Transverse colon (tissue), 4 donors: ENCODE data around the gene ESYT3. TPM values are rescaled to one million over a fixed set of nuclear protein-coding genes. Genes with fewer than 3 reads are reported as not detected.

Experiments
- DNase-seq: peaks from one replicate; pipeline ENCODE4 v3.0.0-alpha.2; 2019
- H3K27ac ChIP-seq, 4 donors: fragments of 200-600 bp; sonication (generic); 2 replicates each; pipeline ENCODE4 v1.5.1; 2016 to 2018; ENCODE audit warnings: inconsistent platforms in 4 of 4
- H3K27me3 ChIP-seq: fragments of 200-600 bp; sonication (generic); 2 replicates; pipeline ENCODE4 v1.5.1; 2017; ENCODE audit warnings: inconsistent platforms
- H3K36me3 ChIP-seq, 4 donors: fragments of 200-600 bp; sonication (generic); 2 replicates each; pipeline ENCODE4 v1.5.1; 2017 to 2019; ENCODE audit warnings: inconsistent platforms in 4 of 4
- H3K4me1 ChIP-seq, 4 donors: fragments of 200-600 bp; sonication (generic); 2 replicates each; pipeline ENCODE4 v1.5.1; 2017 to 2020; ENCODE audit warnings: inconsistent platforms in 4 of 4
- H3K4me3 ChIP-seq, 4 donors: fragments of 200-600 bp; sonication (generic); 1 replicate in 1 of 4; 2 replicates in 3 of 4; pipeline versions ENCODE4 v1.5.1 to v1.6.1; 2017 to 2019; ENCODE audit warnings: inconsistent platforms in 4 of 4
- H3K9me3 ChIP-seq, 2 donors: fragments of 200-600 bp; sonication (generic); 2 replicates each; pipeline ENCODE4 v1.5.1; 2017 to 2019; ENCODE audit warnings: inconsistent platforms in 2 of 2
- EP300 ChIP-seq: sonication (generic); formaldehyde crosslinking; IDR thresholded peaks from one replicate; pipeline ENCODE4 v1.6.1; 2017; ENCODE audit warnings: antibody characterized with exemption, low read depth
- POLR2A ChIP-seq: fragments of 450-650 bp; IDR thresholded peaks from one replicate; pipeline ENCODE4 v1.6.1; 2016; ENCODE audit warnings: antibody characterized with exemption, mild to moderate bottlenecking, moderate library complexity
- POLR2AphosphoS5 ChIP-seq, 3 donors: sonication (generic); formaldehyde crosslinking; IDR thresholded peaks; one replicate each; pipeline ENCODE4 v1.6.1; 2016; ENCODE audit warnings: antibody characterized with exemption in 3 of 3
- WGBS, 2 donors: methylation state at CpG; one replicate each; pipeline ENCODE4 v1.1.5; 2018; ENCODE audit warnings: low coverage in 1 of 2; 5-methylcytosine and 5-hydroxymethylcytosine counted together
- in situ Hi-C, 4 donors: fragments of 200-750 bp; cut with MboI; loops; one replicate each; pipeline versions ENCODE4 v1.15.0 to v1.15.1; 2017; ENCODE audit warnings: low sequenced_read_pairs in 3 of 4, low pct_ligation_motif_present in 1 of 4, low pct_unique_long_range_greater_than_20kb in 1 of 4
- intact Hi-C: fragments of 100-400 bp; cut with DNase I; formaldehyde crosslinking; loops from one replicate; pipeline ENCODE4 v1.15.1; 2023; ENCODE audit warnings: low total_unique reads
- total RNA-seq, 4 donors: library from RNA; depleted of rRNA; stranded (reverse); fragments of >200 nt; gene quantifications; one replicate each; pipeline ENCODE4 v1.1.0, GENCODE V29; 2016
- TF ChIP-seq, protein P1 (sequence below), 5 experiments: fragments of 200-600 bp in 3 of 5; fragments of 450-650 bp in 2 of 5; sonication (generic) in 3 of 5; IDR thresholded peaks; 1 replicate in 2 of 5; 2 replicates in 3 of 5; pipeline ENCODE4 v1.5.1; 2016 to 2017; ENCODE audit warnings: antibody characterized with exemption in 5 of 5, inconsistent platforms in 3 of 5, mild to moderate bottlenecking in 2 of 5, moderate library complexity in 1 of 5

ESYT3 gene
- total RNA-seq, 4 donors from 2014 or later: 0.60 to 6.0 (median 2.8) TPM

DNA sequence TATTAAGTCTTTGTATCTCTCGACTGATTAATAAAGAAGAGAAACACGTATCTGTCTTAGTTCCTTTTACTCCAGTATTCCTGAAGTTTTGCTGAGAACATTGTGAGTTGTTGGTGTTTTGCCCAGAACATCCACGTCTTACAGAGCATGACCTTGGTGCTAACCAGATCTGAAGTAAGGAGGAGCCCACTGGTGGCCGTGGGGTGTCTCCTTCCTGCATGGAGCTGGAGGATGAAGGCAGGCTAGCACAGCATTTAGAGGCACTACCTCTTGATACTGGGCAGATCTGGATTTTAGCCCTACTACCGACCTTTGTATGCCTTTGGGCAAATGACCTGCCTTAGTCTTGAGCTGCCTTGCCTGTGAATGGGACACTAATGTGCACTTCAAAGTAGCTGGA, 28.9 kb upstream of the ESYT3 start:
- in situ Hi-C loops (loop anchor here in 2 of 4 donors (25.0 kb wide), 2 partner anchors 532 to 907 kb away; partner anchors contain the start of genes FOXL2 (in 1 of the 2) and FOXL2NB (in 1 of the 2)), intact Hi-C loops (no loop called here)
- no peak overlapping the region for H3K27ac ChIP-seq
- WGBS, 2 donors: 68 to 80% methylated on average over 5 of the region's 5 CpGs
- DNase-seq: no peak
- no peak for TF ChIP-seq POLR2AphosphoS5 (IDR thresholded peaks at IDR 0.05)
- TF ChIP-seq POLR2A: no peak
- no peak for TF ChIP-seq EP300
- TF ChIP-seq, protein P1, sequence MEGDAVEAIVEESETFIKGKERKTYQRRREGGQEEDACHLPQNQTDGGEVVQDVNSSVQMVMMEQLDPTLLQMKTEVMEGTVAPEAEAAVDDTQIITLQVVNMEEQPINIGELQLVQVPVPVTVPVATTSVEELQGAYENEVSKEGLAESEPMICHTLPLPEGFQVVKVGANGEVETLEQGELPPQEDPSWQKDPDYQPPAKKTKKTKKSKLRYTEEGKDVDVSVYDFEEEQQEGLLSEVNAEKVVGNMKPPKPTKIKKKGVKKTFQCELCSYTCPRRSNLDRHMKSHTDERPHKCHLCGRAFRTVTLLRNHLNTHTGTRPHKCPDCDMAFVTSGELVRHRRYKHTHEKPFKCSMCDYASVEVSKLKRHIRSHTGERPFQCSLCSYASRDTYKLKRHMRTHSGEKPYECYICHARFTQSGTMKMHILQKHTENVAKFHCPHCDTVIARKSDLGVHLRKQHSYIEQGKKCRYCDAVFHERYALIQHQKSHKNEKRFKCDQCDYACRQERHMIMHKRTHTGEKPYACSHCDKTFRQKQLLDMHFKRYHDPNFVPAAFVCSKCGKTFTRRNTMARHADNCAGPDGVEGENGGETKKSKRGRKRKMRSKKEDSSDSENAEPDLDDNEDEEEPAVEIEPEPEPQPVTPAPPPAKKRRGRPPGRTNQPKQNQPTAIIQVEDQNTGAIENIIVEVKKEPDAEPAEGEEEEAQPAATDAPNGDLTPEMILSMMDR (IDR thresholded peaks at IDR 0.05): no peak
- H3K36me3 ChIP-seq: no peaks in the 10 kb centered on the region
- H3K27me3 ChIP-seq: no peaks in the 10 kb centered on the region
- H3K4me3 ChIP-seq: no peak overlapping the region
- no peaks in the 10 kb centered on the region for H3K9me3 ChIP-seq
- no peaks in the 10 kb centered on the region for H3K4me1 ChIP-seq

DNA sequence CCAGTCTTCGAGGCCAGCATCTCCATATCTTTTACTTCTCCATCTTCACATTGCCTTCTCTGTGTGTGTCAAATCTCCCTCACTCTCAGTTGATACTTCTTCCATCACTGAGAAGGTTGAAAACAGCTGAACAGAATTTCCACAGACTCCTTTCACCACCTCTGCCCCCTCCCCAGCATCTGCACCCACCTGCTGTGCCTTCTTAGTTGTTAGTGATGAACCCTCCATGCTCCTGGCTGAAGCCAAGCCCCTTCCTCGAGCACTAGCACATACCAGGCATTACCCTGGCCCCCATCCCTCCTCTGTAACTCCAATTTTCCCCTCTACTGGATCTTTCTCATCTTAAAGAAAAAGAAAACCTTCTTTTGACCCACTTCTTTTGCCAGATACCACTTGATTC, 27.8 kb upstream of the ESYT3 start:
- DNase-seq: no peak
- Histone ChIP-seq H3K27me3 (no peaks in the 10 kb centered on the region), H3K4me3 (no peak overlapping the region), H3K9me3 (no peaks in the 10 kb centered on the region), H3K4me1 (no peaks in the 10 kb centered on the region), H3K36me3 (no peaks in the 10 kb centered on the region), H3K27ac (no peak overlapping the region)
- intact Hi-C loops: no loop called here
- in situ Hi-C loops: loop anchor here in 2 of 4 donors (25.0 kb wide), 2 partner anchors 531 to 906 kb away; partner anchors contain the start of genes FOXL2 (in 1 of the 2) and FOXL2NB (in 1 of the 2)
- 56 to 60% methylated on average over 1 to 2 of the region's 2 CpGs for WGBS, 2 donors
- TF ChIP-seq POLR2AphosphoS5 (IDR thresholded peaks at IDR 0.05) (no peak), EP300 (no peak)
- TF ChIP-seq, protein P1 (IDR thresholded peaks at IDR 0.05): no peak

DNA sequence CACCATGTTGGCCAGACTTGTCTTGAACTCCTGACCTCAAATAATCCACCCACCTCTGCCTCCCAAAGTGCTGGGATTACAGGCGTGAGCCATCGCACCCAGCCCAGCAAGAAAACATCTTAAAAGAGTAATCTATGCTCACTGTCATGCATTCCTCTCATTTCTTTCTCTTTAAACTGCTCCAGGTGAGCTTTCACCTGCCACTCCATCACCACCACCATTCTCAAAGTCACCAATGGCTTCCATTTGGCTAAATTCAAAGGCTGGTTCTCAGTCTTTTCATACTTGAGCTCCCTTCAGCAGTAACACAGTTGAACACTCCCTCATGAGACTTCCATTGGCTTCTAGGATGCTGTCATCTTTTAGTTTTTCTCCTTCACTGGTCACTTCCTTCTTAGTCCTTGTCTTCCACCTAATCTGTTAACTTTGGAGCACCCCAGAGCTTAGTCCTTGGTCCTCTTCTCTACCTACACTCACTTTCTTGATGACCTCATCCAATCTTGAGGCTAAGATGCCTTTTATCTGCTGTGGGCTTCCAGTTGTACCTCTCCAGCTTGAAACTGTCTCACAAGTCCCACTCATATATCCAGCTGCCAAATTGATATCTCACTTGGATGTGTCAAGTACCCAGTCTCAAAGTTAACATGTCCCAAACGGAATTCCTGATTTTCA, 27.0 kb upstream of the ESYT3 start:
- Histone ChIP-seq H3K4me1 (no peaks in the 10 kb centered on the region), H3K27ac (no peak overlapping the region), H3K9me3 (no peaks in the 10 kb centered on the region), H3K36me3 (no peaks in the 10 kb centered on the region), H3K4me3 (no peak overlapping the region), H3K27me3 (no peaks in the 10 kb centered on the region)
- in situ Hi-C loops (loop anchor here in 2 of 4 donors (25.0 kb wide), 2 partner anchors 530 to 905 kb away; partner anchors contain the start of genes FOXL2 (in 1 of the 2) and FOXL2NB (in 1 of the 2)), intact Hi-C loops (no loop called here)
- DNase-seq: no peak
- TF ChIP-seq EP300: no peak
- WGBS, 2 donors: 83 to 88% methylated on average over 3 of the region's 3 CpGs

DNA sequence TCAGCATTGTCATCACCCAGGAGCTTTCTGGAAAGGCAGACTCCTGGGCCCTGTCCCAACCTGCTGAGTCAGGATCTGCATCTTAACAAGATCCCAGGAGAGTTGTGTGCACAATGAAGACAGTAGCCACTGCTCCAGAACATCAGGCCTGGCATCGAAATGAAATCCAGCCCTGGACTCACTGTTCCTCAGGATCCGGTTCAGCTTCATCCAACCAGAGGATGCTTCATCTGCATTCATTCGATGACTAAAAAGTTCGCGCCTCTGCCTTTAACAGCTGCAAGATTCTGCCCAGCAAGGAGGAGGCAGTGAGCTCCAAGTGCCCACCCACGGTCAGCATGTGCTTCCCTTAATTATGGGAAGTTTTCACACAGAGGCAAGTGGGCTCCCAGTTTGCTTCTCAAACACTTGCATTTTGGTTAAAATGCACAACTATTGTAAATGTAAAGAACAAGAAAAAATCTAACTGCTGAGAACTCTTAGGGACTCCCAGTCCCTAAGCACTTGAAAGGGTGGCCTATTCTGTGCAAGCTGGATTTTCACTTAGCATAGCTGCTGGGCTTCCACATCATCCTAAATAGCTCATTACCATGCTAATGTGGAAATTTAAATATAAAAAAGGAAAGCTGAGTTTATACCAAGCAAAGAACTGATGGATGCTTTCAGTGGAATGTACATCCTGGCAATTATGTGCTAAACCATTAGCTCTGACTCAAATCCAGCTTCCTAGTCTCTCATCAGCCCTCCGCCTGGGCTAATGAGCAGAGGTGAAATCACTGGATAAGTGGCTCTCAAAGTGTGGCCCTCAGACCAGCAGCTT, 25.5 kb upstream of the ESYT3 start:
- Histone ChIP-seq H3K9me3 (no peaks in the 10 kb centered on the region), H3K4me1 (no peaks in the 10 kb centered on the region), H3K4me3 (no peak overlapping the region), H3K27ac (no peak overlapping the region), H3K27me3 (no peaks in the 10 kb centered on the region), H3K36me3 (no peaks in the 10 kb centered on the region)
- WGBS, 2 donors: 67 to 70% methylated on average over 1 to 7 of the region's 7 CpGs
- TF ChIP-seq EP300 (no peak), POLR2AphosphoS5 (IDR thresholded peaks at IDR 0.05) (no peak), POLR2A (no peak)
- TF ChIP-seq, protein P1 (IDR thresholded peaks at IDR 0.05): no peak
- in situ Hi-C loops: loop anchor here in 2 of 4 donors (25.0 kb wide), 2 partner anchors 528 to 903 kb away; partner anchors contain the start of genes FOXL2 (in 1 of the 2) and FOXL2NB (in 1 of the 2)
- no peak for DNase-seq
- intact Hi-C loops: no loop called here
